Panc1 (cell line): Measurements from ENCODE around the gene PSAP. TPM values are rescaled to one million over a fixed set of nuclear protein-coding genes. Genes with fewer than 3 reads are reported as not detected.

Experiments
- ATAC-seq: fragments of 200-7000 bp; cut with Tn5 transposase; 2 replicates; pipeline ENCODE4 v1.9.1; 2020; ENCODE audit warnings: mild to moderate bottlenecking, moderate library complexity
- BruUV-seq: library from RNA; stranded (reverse); fragments of 400-500 nt; replicated peaks from 2 replicates; lab custom pipeline; 2021; lab: Mats Ljungman, UMichigan
- CTCF ChIA-PET: fragments of 300-600 bp; sonication (Branson Sonifier 250); formaldehyde crosslinking; loops from one replicate; lab custom pipeline; 2022; ENCODE audit warnings: antibody characterized with exemption; lab: Charles Lee
- POLR2A ChIA-PET: fragments of 300-600 bp; sonication (Branson Sonifier 250); formaldehyde crosslinking; loops from one replicate; lab custom pipeline; 2022; ENCODE audit warnings: antibody characterized with exemption; lab: Charles Lee
- DNase-seq: peaks from one replicate; pipeline ENCODE4 v3.0.0-alpha.2; 2010; ENCODE audit warnings: low read depth, low spot score
- H3K27ac ChIP-seq: 2 replicates; pipeline ENCODE4 v1.5.1; 2011; ENCODE audit warnings: mild to moderate bottlenecking, low read length, inconsistent platforms
- H3K27me3 ChIP-seq: fragments of 200-500 bp; sonication (Bioruptor generic); 2 replicates; pipeline ENCODE4 v1.6.0; 2014; ENCODE audit warnings: low read length, inconsistent platforms; ENCODE audit not compliant: control insufficient read depth, insufficient read depth
- H3K36me3 ChIP-seq: fragments of 200-500 bp; sonication (Bioruptor generic); 2 replicates; pipeline ENCODE4 v1.5.1; 2014; ENCODE audit warnings: inconsistent platforms, mild to moderate bottlenecking, low read length, moderate library complexity; ENCODE audit not compliant: control insufficient read depth, insufficient read depth
- H3K4me1 ChIP-seq: 2 replicates; pipeline ENCODE4 v1.5.1; 2011; ENCODE audit warnings: inconsistent platforms, mild to moderate bottlenecking, low read length, moderate library complexity; ENCODE audit not compliant: control insufficient read depth, insufficient read depth
- H3K4me3 ChIP-seq, 2 experiments: 2 replicates each; pipeline ENCODE4 v1.5.1; 2011 to 2012; ENCODE audit warnings: low read depth in 2 of 2, low read length in 2 of 2, mild to moderate bottlenecking in 2 of 2, inconsistent platforms in 1 of 2, moderate library complexity in 1 of 2
- H3K9me3 ChIP-seq: fragments of 200-500 bp; sonication (Bioruptor generic); 2 replicates; pipeline ENCODE4 v1.5.1; 2014; ENCODE audit warnings: low read depth, mild to moderate bottlenecking, inconsistent platforms, low read length, moderate library complexity; ENCODE audit not compliant: control insufficient read depth, insufficient read depth
- POLR2AphosphoS5 ChIP-seq: IDR thresholded peaks from 2 replicates; pipeline ENCODE4 v1.6.1; 2012; ENCODE audit warnings: mild to moderate bottlenecking, low read depth, low read length, moderate library complexity
- SIN3A ChIP-seq: IDR thresholded peaks from 2 replicates; pipeline ENCODE4 v1.6.1; 2012; ENCODE audit warnings: low read depth, mild to moderate bottlenecking, low read length, moderate library complexity, borderline replicate concordance; ENCODE audit not compliant: insufficient read depth
- TCF7L2 ChIP-seq: IDR thresholded peaks from 2 replicates; pipeline ENCODE4 v1.6.1; 2011; ENCODE audit warnings: mild to moderate bottlenecking, low read depth, low read length, inconsistent platforms
- in situ Hi-C: cut with HindIII; loops from 2 replicates; pipeline ENCODE4 v1.10.0; 2016; ENCODE audit warnings: low sequenced_read_pairs, low pct_unique_long_range_greater_than_20kb
- intact Hi-C: fragments of 100-400 bp; cut with micrococcal nuclease; formaldehyde crosslinking; loops from one replicate; pipeline ENCODE4 v1.10.0; 2022; ENCODE audit not compliant: unreplicated experiment
- total RNA-seq: library from RNA; stranded (reverse); gene quantifications from one replicate; pipeline ENCODE4 v1.2.1, GENCODE V29; 2021; ENCODE audit not compliant: unreplicated experiment
- TF ChIP-seq, protein P1 (sequence below), 2 experiments: IDR thresholded peaks; 2 replicates each; pipeline ENCODE4 v1.6.1; 2011 to 2012; ENCODE audit warnings: low read depth in 2 of 2, control low read depth in 1 of 2, low read length in 1 of 2, mild to moderate bottlenecking in 1 of 2, moderate library complexity in 1 of 2; ENCODE audit not compliant: insufficient read depth in 1 of 2
- TF ChIP-seq, protein P2 (sequence below): fragments of 450-650 bp; IDR thresholded peaks from 2 replicates; pipeline ENCODE4 v1.5.1; 2017; ENCODE audit warnings: mild to moderate bottlenecking

The PSAP gene
- total RNA-seq, 1 experiment from 2014 or later, result 3,649 TPM

DNA sequence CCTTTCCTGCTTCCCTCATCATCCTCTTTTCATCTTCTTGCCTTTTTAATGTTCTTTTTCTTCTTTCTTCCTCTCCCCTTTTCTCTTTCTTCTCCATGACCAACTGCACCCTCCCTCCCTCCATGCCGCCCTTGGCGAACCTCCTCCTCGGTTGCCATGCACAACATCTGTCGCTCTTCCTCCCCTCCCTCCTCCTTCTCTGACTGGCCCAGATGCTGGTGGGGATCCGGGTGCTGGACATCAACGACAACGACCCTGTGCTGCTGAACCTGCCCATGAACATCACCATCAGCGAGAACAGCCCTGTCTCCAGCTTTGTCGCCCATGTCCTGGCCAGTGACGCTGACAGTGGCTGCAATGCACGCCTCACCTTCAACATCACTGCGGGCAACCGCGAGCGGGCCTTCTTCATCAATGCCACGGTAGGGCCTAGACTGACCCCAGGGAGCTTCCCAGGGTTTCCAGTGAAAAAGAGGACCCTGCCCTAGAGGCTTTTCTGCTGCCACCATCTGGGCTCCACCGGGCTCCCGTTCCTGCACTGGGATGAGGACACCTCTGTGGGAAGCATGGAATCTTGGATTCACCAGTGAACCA lies 66.3 kb downstream of the PSAP start:
- Histone ChIP-seq H3K4me3 (no peak overlapping the region), H3K4me1 (0 out of 2 replicates have a peak, but pooled peaks cover 5% of the 10 kb centered on the region), H3K9me3 (no peaks in the 10 kb centered on the region), H3K36me3 (no peaks in the 10 kb centered on the region), H3K27ac (no peak overlapping the region), H3K27me3 (no peaks in the 10 kb centered on the region)
- DNase-seq (no peak), ATAC-seq (no peak)
- in situ Hi-C loops, result no loop called here
- POLR2A ChIA-PET, result no interaction called here
- CTCF ChIA-PET, result no interaction called here
- TF ChIP-seq, protein P1, sequence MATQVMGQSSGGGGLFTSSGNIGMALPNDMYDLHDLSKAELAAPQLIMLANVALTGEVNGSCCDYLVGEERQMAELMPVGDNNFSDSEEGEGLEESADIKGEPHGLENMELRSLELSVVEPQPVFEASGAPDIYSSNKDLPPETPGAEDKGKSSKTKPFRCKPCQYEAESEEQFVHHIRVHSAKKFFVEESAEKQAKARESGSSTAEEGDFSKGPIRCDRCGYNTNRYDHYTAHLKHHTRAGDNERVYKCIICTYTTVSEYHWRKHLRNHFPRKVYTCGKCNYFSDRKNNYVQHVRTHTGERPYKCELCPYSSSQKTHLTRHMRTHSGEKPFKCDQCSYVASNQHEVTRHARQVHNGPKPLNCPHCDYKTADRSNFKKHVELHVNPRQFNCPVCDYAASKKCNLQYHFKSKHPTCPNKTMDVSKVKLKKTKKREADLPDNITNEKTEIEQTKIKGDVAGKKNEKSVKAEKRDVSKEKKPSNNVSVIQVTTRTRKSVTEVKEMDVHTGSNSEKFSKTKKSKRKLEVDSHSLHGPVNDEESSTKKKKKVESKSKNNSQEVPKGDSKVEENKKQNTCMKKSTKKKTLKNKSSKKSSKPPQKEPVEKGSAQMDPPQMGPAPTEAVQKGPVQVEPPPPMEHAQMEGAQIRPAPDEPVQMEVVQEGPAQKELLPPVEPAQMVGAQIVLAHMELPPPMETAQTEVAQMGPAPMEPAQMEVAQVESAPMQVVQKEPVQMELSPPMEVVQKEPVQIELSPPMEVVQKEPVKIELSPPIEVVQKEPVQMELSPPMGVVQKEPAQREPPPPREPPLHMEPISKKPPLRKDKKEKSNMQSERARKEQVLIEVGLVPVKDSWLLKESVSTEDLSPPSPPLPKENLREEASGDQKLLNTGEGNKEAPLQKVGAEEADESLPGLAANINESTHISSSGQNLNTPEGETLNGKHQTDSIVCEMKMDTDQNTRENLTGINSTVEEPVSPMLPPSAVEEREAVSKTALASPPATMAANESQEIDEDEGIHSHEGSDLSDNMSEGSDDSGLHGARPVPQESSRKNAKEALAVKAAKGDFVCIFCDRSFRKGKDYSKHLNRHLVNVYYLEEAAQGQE (IDR thresholded peaks at IDR 0.05; ENCODE audit: insufficient read depth in 1 of 2, low read depth in 2 of 2, low read length in 1 of 2), result no peak
- TF ChIP-seq POLR2AphosphoS5 (no peak), TCF7L2 (no peak), SIN3A (no peak)
- TF ChIP-seq, protein P2, sequence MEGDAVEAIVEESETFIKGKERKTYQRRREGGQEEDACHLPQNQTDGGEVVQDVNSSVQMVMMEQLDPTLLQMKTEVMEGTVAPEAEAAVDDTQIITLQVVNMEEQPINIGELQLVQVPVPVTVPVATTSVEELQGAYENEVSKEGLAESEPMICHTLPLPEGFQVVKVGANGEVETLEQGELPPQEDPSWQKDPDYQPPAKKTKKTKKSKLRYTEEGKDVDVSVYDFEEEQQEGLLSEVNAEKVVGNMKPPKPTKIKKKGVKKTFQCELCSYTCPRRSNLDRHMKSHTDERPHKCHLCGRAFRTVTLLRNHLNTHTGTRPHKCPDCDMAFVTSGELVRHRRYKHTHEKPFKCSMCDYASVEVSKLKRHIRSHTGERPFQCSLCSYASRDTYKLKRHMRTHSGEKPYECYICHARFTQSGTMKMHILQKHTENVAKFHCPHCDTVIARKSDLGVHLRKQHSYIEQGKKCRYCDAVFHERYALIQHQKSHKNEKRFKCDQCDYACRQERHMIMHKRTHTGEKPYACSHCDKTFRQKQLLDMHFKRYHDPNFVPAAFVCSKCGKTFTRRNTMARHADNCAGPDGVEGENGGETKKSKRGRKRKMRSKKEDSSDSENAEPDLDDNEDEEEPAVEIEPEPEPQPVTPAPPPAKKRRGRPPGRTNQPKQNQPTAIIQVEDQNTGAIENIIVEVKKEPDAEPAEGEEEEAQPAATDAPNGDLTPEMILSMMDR, result no peak
- no TSS peak for BruUV-seq
- intact Hi-C loops, result no loop called here

DNA sequence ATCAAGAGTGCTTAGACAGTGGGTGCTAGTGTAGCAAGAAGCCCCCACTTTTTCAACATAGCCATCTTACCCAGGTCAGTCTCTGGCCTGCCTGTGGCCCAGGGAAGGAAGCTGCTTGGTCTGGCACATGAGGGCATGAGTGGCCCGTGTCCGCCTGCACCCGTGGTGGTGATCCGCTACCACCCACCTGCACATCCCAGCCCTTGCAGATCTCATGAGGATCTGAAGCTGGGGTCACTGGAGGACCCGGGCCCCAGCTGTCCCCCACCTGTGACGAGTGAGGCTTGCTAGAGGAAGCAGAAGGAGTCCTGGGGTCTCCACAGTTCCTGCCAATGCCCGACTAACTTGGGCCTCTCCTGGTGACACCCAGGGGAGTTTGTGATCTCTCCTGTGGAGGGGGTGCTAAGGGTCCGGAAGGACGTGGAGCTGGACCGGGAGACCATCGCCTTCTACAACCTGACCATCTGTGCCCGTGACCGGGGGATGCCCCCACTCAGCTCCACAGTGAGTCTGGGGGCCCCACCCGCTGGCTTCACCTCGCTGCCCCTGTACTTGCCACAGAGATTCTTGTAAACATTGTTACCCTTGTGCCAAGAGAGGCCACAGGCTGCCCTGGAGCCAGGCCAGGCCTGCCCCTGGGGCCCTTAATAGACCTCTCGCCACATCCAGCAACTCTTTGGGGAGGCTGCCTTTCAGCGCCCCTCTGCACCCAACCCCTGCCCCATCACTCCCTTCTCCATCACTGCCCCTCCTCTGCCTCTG lies 67.0 kb downstream of the PSAP start:
- ChIA-PET POLR2A (no interaction called here), CTCF (interaction anchor here (0.5 kb wide), 1 partner anchor 114 kb away, joined by 3 read pairs; no protein-coding TSS in a partner anchor)

More for the DNA sequence above, 67.0 kb downstream of the PSAP start:
- ATAC-seq (no peak), DNase-seq (no peak)
- no peaks in the 10 kb centered on the region for H3K9me3 ChIP-seq
- intact Hi-C loops (no loop called here), in situ Hi-C loops (no loop called here)
- H3K36me3 ChIP-seq, result no peaks in the 10 kb centered on the region
- BruUV-seq, result no TSS peak
- H3K27ac ChIP-seq, result no peak overlapping the region
- H3K4me1 ChIP-seq, result 0 out of 2 replicates have a peak, but pooled peaks cover 5% of the 10 kb centered on the region
- TF ChIP-seq, protein P2, result no peak
- TF ChIP-seq POLR2AphosphoS5, result no peak
- TF ChIP-seq TCF7L2, result no peak
- TF ChIP-seq SIN3A, result no peak
- TF ChIP-seq, protein P1 (IDR thresholded peaks at IDR 0.05; ENCODE audit: insufficient read depth in 1 of 2, low read depth in 2 of 2, low read length in 1 of 2), result no peak
- H3K4me3 ChIP-seq, result no peak overlapping the region
- no peaks in the 10 kb centered on the region for H3K27me3 ChIP-seq
